Activated T-helper 17 cell treated with anti-CD3 and anti-CD28 coated beads, Interleukin-2, amount 50 U/mL, for 72 hours (primary cell): ENCODE data around the gene OPRD1. TPM values are rescaled to one million over a fixed set of nuclear protein-coding genes. Genes with fewer than 3 reads are reported as not detected.
"Not testable (repeated sequence)": the region's sequence is repeated elsewhere in the genome, so short reads cannot be mapped to it uniquely, and the experiment has no call there.

ENCODE experiments used
- ATAC-seq: fragments of 150-1000 bp; cut with Tn5 transposase; replicated peaks from 2 replicates; pipeline ENCODE4 v1.10.0; 2021; ENCODE audit warnings: mild to moderate bottlenecking, moderate library complexity
- H3K27ac Mint-ChIP-seq: one replicate; pipeline ENCODE4 v1.8.0; 2022; ENCODE audit warnings: mixed read lengths
- H3K27me3 Mint-ChIP-seq: one replicate; pipeline ENCODE4 v1.8.0; 2022; ENCODE audit warnings: mixed read lengths
- H3K36me3 Mint-ChIP-seq: one replicate; pipeline ENCODE4 v1.8.0; 2022; ENCODE audit warnings: low read depth, mild to moderate bottlenecking, mixed read lengths
- H3K4me1 Mint-ChIP-seq: one replicate; pipeline ENCODE4 v1.8.0; 2022; ENCODE audit warnings: mixed read lengths
- H3K4me3 Mint-ChIP-seq: one replicate; pipeline ENCODE4 v1.8.0; 2022; ENCODE audit warnings: mild to moderate bottlenecking, mixed read lengths
- H3K9me3 Mint-ChIP-seq: one replicate; pipeline ENCODE4 v1.8.0; 2022; ENCODE audit warnings: mixed read lengths
- total RNA-seq, 2 donors: library from RNA; stranded (reverse); gene quantifications; one replicate each; pipeline ENCODE4 v1.2.3, GENCODE V29; 2022

OPRD1 gene
- total RNA-seq = not detected

GRCh38 chr1:28811766-28812668 lies at the start of gene OPRD1:
TSS of gene OPRD1 (plus strand) at chr1:28812170. CDS start at chr1:28812384, 214 bp downstream.
- Mint-ChIP-seq H3K9me3 (no peaks in the 10 kb centered on the region), H3K4me1 (no peaks in the 10 kb centered on the region), H3K27ac (no peak within 1 kb of the TSS), H3K4me3 (no peak within 1 kb of the TSS), H3K36me3 (no peaks in the 10 kb centered on the region), H3K27me3 (peaks cover 48% of the 10 kb centered on the region)
- ATAC-seq = no peak

GRCh38 chr1:28766532-28767183 lies 45.3 kb upstream of the OPRD1 start:
- H3K27ac Mint-ChIP-seq = no peak overlapping the region
- no peak for ATAC-seq
- peaks cover 74% of the 10 kb centered on the region for H3K36me3 Mint-ChIP-seq
- H3K4me1 Mint-ChIP-seq = peaks cover 6% of the 10 kb centered on the region
- no peaks in the 10 kb centered on the region for H3K9me3 Mint-ChIP-seq
- H3K27me3 Mint-ChIP-seq = no peaks in the 10 kb centered on the region
- H3K4me3 Mint-ChIP-seq = no peak overlapping the region

GRCh38 chr1:28770601-28771165 lies 41.3 kb upstream of the OPRD1 start:
- H3K36me3 Mint-ChIP-seq = peaks cover 58% of the 10 kb centered on the region
- no peaks in the 10 kb centered on the region for H3K9me3 Mint-ChIP-seq
- H3K27me3 Mint-ChIP-seq = no peaks in the 10 kb centered on the region
- H3K4me3 Mint-ChIP-seq = no peak overlapping the region
- ATAC-seq = no peak
- H3K4me1 Mint-ChIP-seq = peaks cover 3% of the 10 kb centered on the region
- no peak overlapping the region for H3K27ac Mint-ChIP-seq

GRCh38 chr1:28771921-28772320 lies 40.0 kb upstream of the OPRD1 start:
- H3K27ac Mint-ChIP-seq, ATAC-seq: not testable (repeated sequence)

GRCh38 chr1:28773105-28773504 lies 38.9 kb upstream of the OPRD1 start:
- Mint-ChIP-seq H3K36me3 (peaks cover 39% of the 10 kb centered on the region), H3K4me3 (no peak overlapping the region), H3K27ac (no peak overlapping the region), H3K27me3 (no peaks in the 10 kb centered on the region), H3K4me1 (no peaks in the 10 kb centered on the region), H3K9me3 (no peaks in the 10 kb centered on the region)
- ATAC-seq = no peak

More at GRCh38 chr1:28771921-28772320, 40.0 kb upstream of the OPRD1 start:
- H3K27me3 Mint-ChIP-seq, H3K4me3 Mint-ChIP-seq, H3K9me3 Mint-ChIP-seq, H3K4me1 Mint-ChIP-seq: not testable (repeated sequence)
- H3K36me3 Mint-ChIP-seq = peaks cover 46% of the 10 kb centered on the region

GRCh38 chr1:28775121-28775942 lies 36.6 kb upstream of the OPRD1 start:
- peak; percentile 95 for ATAC-seq
- peak overlapping the region; percentile 26 for H3K27ac Mint-ChIP-seq
- H3K4me1 Mint-ChIP-seq = no peaks in the 10 kb centered on the region
- no peaks in the 10 kb centered on the region for H3K27me3 Mint-ChIP-seq
- peak overlapping the region; percentile 68 for H3K4me3 Mint-ChIP-seq
- no peaks in the 10 kb centered on the region for H3K9me3 Mint-ChIP-seq
- H3K36me3 Mint-ChIP-seq = peaks cover 17% of the 10 kb centered on the region

- Mint-ChIP-seq H3K4me1 (no peaks in the 10 kb centered on the region), H3K27me3 (no peaks in the 10 kb centered on the region), H3K4me3 (peak overlapping the region; percentile 68), H3K36me3 (peaks cover 7% of the 10 kb centered on the region), H3K9me3 (no peaks in the 10 kb centered on the region), H3K27ac (no peak overlapping the region)
- ATAC-seq = no peak
Observed at GRCh38 chr1:28776341-28776740, 35.6 kb upstream of the OPRD1 start.

- no peak overlapping the region for H3K27ac Mint-ChIP-seq
- ATAC-seq = no peak
- no peak overlapping the region for H3K4me3 Mint-ChIP-seq
- no peaks in the 10 kb centered on the region for H3K9me3 Mint-ChIP-seq
- no peaks in the 10 kb centered on the region for H3K36me3 Mint-ChIP-seq
- H3K4me1 Mint-ChIP-seq = no peaks in the 10 kb centered on the region
- H3K27me3 Mint-ChIP-seq = no peaks in the 10 kb centered on the region
Observed at GRCh38 chr1:28778021-28778420, 33.9 kb upstream of the OPRD1 start.

- no peak overlapping the region for H3K4me3 Mint-ChIP-seq
- no peaks in the 10 kb centered on the region for H3K36me3 Mint-ChIP-seq
- no peaks in the 10 kb centered on the region for H3K4me1 Mint-ChIP-seq
- H3K27me3 Mint-ChIP-seq = no peaks in the 10 kb centered on the region
- H3K27ac Mint-ChIP-seq = no peak overlapping the region
- H3K9me3 Mint-ChIP-seq = no peaks in the 10 kb centered on the region
- no peak for ATAC-seq
Observed at GRCh38 chr1:28779751-28780408, 32.1 kb upstream of the OPRD1 start.

- H3K9me3 Mint-ChIP-seq = no peaks in the 10 kb centered on the region
- no peak for ATAC-seq
- H3K4me1 Mint-ChIP-seq = no peaks in the 10 kb centered on the region
- no peak overlapping the region for H3K4me3 Mint-ChIP-seq
- H3K27me3 Mint-ChIP-seq = no peaks in the 10 kb centered on the region
- H3K27ac Mint-ChIP-seq = no peak overlapping the region
- no peaks in the 10 kb centered on the region for H3K36me3 Mint-ChIP-seq
Observed at GRCh38 chr1:28781305-28781704, 30.7 kb upstream of the OPRD1 start.

- Mint-ChIP-seq H3K4me3 (no peak overlapping the region), H3K27me3 (no peaks in the 10 kb centered on the region), H3K9me3 (no peaks in the 10 kb centered on the region), H3K36me3 (no peaks in the 10 kb centered on the region), H3K27ac (peak overlapping the region; percentile 5), H3K4me1 (no peaks in the 10 kb centered on the region)
- ATAC-seq = no peak
Observed at GRCh38 chr1:28782011-28782410, 30.0 kb upstream of the OPRD1 start.

GRCh38 chr1:28783363-28783762 lies 28.6 kb upstream of the OPRD1 start:
- H3K27ac Mint-ChIP-seq = no peak overlapping the region
- H3K4me3 Mint-ChIP-seq = no peak overlapping the region
- no peaks in the 10 kb centered on the region for H3K36me3 Mint-ChIP-seq
- H3K27me3 Mint-ChIP-seq = no peaks in the 10 kb centered on the region
- H3K9me3 Mint-ChIP-seq = no peaks in the 10 kb centered on the region
- H3K4me1 Mint-ChIP-seq = no peaks in the 10 kb centered on the region
- no peak for ATAC-seq

- Mint-ChIP-seq H3K4me1 (no peaks in the 10 kb centered on the region), H3K27me3 (peaks cover 5% of the 10 kb centered on the region)
- ATAC-seq = no peak
Observed at GRCh38 chr1:28789412-28789811, 22.6 kb upstream of the OPRD1 start.

GRCh38 chr1:28789816-28790215 lies 22.2 kb upstream of the OPRD1 start:
- Mint-ChIP-seq H3K36me3 (no peaks in the 10 kb centered on the region), H3K4me3 (no peak overlapping the region), H3K27me3 (peaks cover 5% of the 10 kb centered on the region)

More at GRCh38 chr1:28789412-28789811, 22.6 kb upstream of the OPRD1 start:
- Mint-ChIP-seq H3K4me3 (no peak overlapping the region), H3K36me3 (no peaks in the 10 kb centered on the region), H3K9me3 (no peaks in the 10 kb centered on the region), H3K27ac (no peak overlapping the region)

More at GRCh38 chr1:28789816-28790215, 22.2 kb upstream of the OPRD1 start:
- no peaks in the 10 kb centered on the region for H3K4me1 Mint-ChIP-seq
- no peak overlapping the region for H3K27ac Mint-ChIP-seq
- no peaks in the 10 kb centered on the region for H3K9me3 Mint-ChIP-seq
- no peak for ATAC-seq
